ENCODE data around the gene TFAP2D. TPM values are rescaled to one million over a fixed set of nuclear protein-coding genes. Genes with fewer than 3 reads are reported as not detected.

Gene TFAP2D
- total RNA-seq, 1 donor from 2014 or later = not detected

DNA sequence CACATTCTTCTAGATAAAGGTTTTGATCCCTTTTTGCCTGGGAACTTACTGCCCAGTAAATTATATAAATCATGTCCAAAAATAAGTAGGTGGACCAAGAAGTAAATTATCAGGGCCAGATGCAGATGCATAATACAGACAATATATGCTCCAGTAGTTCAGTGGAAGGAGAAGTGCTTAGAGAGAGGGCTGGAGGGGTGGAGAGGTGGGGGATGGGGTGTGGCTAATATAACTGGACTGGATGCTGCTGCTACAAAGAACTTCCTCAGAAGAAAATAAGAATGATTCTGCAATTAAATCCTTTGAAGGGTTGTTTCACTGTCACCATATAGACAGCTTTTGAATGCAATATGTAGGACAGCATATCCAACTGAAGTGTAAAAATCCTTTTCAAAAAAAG is 14.8 kb upstream of the TFAP2D start:
- Histone ChIP-seq H4K20me1 (ENCODE audit: low read depth) (peaks cover 11% of the 10 kb centered on the region), H3K9me3 (ENCODE audit: low read depth) (no peaks in the 10 kb centered on the region), H3K4me3 (no peak overlapping the region), H3K9ac (no peak overlapping the region), H3F3A (ENCODE audit: low read depth) (no peaks in the 10 kb centered on the region), H3K27me3 (peaks cover 100% of the 10 kb centered on the region), H3K36me3 (no peaks in the 10 kb centered on the region), H2AFZ (replicated peaks) (no peak overlapping the region), H3K4me2 (no peak overlapping the region), H3K27ac (no peak overlapping the region), H3K4me1 (no peaks in the 10 kb centered on the region), H3K79me2 (ENCODE audit: low read depth) (no peaks in the 10 kb centered on the region)
- Mint-ChIP-seq H3K27ac (no peak overlapping the region), H3K4me3 (no peak overlapping the region), H3K36me3 (no peaks in the 10 kb centered on the region), H3K4me1 (no peaks in the 10 kb centered on the region), H3K9me3 (no peaks in the 10 kb centered on the region), H3K27me3 (ENCODE audit: insufficient read depth, low read depth) (peaks cover 21% of the 10 kb centered on the region)
- no peak for DNase-seq (ENCODE audit: low spot score)
- peak; percentile 12 for TF ChIP-seq EZH2phosphoT487 (IDR thresholded peaks at IDR 0.05)
- TF ChIP-seq EZH2 (IDR thresholded peaks at IDR 0.05) = no peak

DNA sequence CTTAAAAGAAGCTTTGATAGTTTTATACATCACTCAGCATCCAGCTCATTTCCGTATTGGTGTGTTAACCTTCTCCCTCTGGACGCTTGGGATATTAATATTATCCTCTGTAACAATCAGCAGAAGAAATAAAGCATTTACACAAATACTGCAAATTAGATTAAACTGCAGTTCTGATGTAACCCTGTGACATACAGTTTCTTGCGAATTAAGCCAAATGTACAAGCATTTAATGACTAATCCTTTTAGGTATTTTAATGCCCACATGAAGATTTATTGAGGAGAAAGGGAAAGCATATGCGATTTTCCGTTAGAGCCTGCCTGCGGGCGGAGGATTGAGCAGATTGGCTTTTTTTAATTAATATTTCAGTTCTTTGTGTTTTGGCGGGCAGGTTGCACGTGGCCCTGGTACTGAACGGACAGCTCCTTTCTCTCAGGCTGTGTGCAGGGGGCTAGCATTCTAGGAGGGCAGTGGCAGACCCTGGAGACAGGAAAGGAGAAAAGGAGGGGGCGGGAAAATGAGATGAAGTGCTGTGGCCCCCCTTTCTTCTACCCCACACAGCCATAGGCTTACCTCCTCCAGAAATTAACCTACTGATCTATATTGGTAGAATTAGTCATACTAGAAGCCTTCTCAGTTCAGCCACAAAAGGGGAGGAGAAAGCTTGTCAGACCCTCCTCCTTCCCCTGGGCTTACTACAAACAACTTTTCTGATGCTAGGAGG is 14.1 kb upstream of the TFAP2D start:
- TF ChIP-seq EZH2 (IDR thresholded peaks at IDR 0.05) = peak; percentile 51
- TF ChIP-seq EZH2phosphoT487 (IDR thresholded peaks at IDR 0.05) = peak; percentile 19
- no peak for TF ChIP-seq CTCF (IDR thresholded peaks at IDR 0.05)
- no peak overlapping the region for H3K27ac ChIP-seq

DNA sequence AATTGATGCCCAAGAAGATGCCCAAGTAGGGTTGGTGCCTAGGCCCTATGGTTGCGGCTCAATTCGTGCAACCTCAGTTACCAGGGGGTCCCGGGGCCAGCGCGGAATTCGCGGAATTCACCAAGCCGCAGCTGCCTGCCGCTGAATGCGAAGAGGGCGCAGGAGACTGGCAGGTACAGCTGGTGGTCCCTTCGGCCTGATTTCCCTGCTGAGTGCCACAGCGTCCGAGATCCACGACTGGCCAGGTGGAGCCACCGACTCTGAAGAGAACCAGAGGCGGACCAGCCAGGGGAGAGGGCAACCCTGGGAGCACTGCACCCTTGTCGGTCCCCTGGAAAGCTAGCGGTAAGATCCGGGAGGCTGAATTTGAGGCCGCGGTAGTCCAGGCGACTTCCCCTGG is 6.8 kb upstream of the TFAP2D start:
- Histone ChIP-seq H3K9me3 (ENCODE audit: low read depth) (no peaks in the 10 kb centered on the region), H3K4me3 (peak overlapping the region; percentile 31), H4K20me1 (ENCODE audit: low read depth) (peaks cover 59% of the 10 kb centered on the region), H3K79me2 (ENCODE audit: low read depth) (no peaks in the 10 kb centered on the region), H3K27me3 (peaks cover 100% of the 10 kb centered on the region), H2AFZ (replicated peaks) (no peak overlapping the region), H3K4me2 (peak overlapping the region; percentile 70), H3K4me1 (peaks cover 22% of the 10 kb centered on the region), H3K9ac (no peak overlapping the region), H3F3A (ENCODE audit: low read depth) (peaks cover 11% of the 10 kb centered on the region), H3K36me3 (no peaks in the 10 kb centered on the region), H3K27ac (no peak overlapping the region)
- Mint-ChIP-seq H3K36me3 (no peaks in the 10 kb centered on the region), H3K9me3 (peaks cover 3% of the 10 kb centered on the region), H3K4me3 (no peak overlapping the region), H3K4me1 (no peaks in the 10 kb centered on the region), H3K27me3 (ENCODE audit: insufficient read depth, low read depth) (peaks cover 84% of the 10 kb centered on the region), H3K27ac (no peak overlapping the region)
- DNase-seq (ENCODE audit: low spot score) = peak; percentile 72
- TF ChIP-seq CTCF (IDR thresholded peaks at IDR 0.05) = no peak
- TF ChIP-seq EZH2 (IDR thresholded peaks at IDR 0.05) = peak; percentile 76
- peak; percentile 60 for TF ChIP-seq EZH2phosphoT487 (IDR thresholded peaks at IDR 0.05)

More for the DNA sequence above, 14.1 kb upstream of the TFAP2D start:
- Histone ChIP-seq H3K4me3 (no peak overlapping the region), H3K4me2 (no peak overlapping the region), H3K9ac (no peak overlapping the region), H3K9me3 (ENCODE audit: low read depth) (no peaks in the 10 kb centered on the region), H3K4me1 (no peaks in the 10 kb centered on the region), H3K79me2 (ENCODE audit: low read depth) (no peaks in the 10 kb centered on the region), H4K20me1 (ENCODE audit: low read depth) (peaks cover 11% of the 10 kb centered on the region), H3K27me3 (peaks cover 100% of the 10 kb centered on the region), H3F3A (ENCODE audit: low read depth) (no peaks in the 10 kb centered on the region), H2AFZ (replicated peaks) (no peak overlapping the region), H3K36me3 (no peaks in the 10 kb centered on the region)
- H3K4me3 Mint-ChIP-seq = no peak overlapping the region
- peak; percentile 69 for DNase-seq (ENCODE audit: low spot score)
- H3K27ac Mint-ChIP-seq = no peak overlapping the region
- H3K9me3 Mint-ChIP-seq = no peaks in the 10 kb centered on the region
- H3K4me1 Mint-ChIP-seq = no peaks in the 10 kb centered on the region
- H3K36me3 Mint-ChIP-seq = no peaks in the 10 kb centered on the region
- H3K27me3 Mint-ChIP-seq (ENCODE audit: insufficient read depth, low read depth) = peaks cover 23% of the 10 kb centered on the region

- no peak overlapping the region for H3K4me3 Mint-ChIP-seq
- peaks cover 100% of the 10 kb centered on the region for H3K27me3 ChIP-seq
- peaks cover 17% of the 10 kb centered on the region for H3F3A ChIP-seq (ENCODE audit: low read depth)
Measured at GRCh38 chr6:50707191-50707590, 6.1 kb upstream of the TFAP2D start.

More at GRCh38 chr6:50707191-50707590, 6.1 kb upstream of the TFAP2D start:
- no peak overlapping the region for H3K27ac Mint-ChIP-seq
- TF ChIP-seq EZH2 (IDR thresholded peaks at IDR 0.05) = peak; percentile 35
- TF ChIP-seq EZH2phosphoT487 (IDR thresholded peaks at IDR 0.05) = no peak
- TF ChIP-seq CTCF (IDR thresholded peaks at IDR 0.05) = no peak
- peaks cover 5% of the 10 kb centered on the region for H3K9me3 Mint-ChIP-seq
- DNase-seq (ENCODE audit: low spot score) = no peak
- no peaks in the 10 kb centered on the region for H3K9me3 ChIP-seq (ENCODE audit: low read depth)
- H4K20me1 ChIP-seq (ENCODE audit: low read depth) = peaks cover 65% of the 10 kb centered on the region
- no peak overlapping the region for H3K27ac ChIP-seq
- H3K4me2 ChIP-seq = peak overlapping the region; percentile 70
- no peak overlapping the region for H2AFZ ChIP-seq (replicated peaks)
- no peak overlapping the region for H3K4me3 ChIP-seq
- no peaks in the 10 kb centered on the region for H3K36me3 Mint-ChIP-seq
- H3K4me1 Mint-ChIP-seq = no peaks in the 10 kb centered on the region
- H3K9ac ChIP-seq = no peak overlapping the region
- peaks cover 91% of the 10 kb centered on the region for H3K27me3 Mint-ChIP-seq (ENCODE audit: insufficient read depth, low read depth)
- H3K4me1 ChIP-seq = peaks cover 22% of the 10 kb centered on the region
- no peaks in the 10 kb centered on the region for H3K36me3 ChIP-seq
- no peaks in the 10 kb centered on the region for H3K79me2 ChIP-seq (ENCODE audit: low read depth)

All from neural progenitor cell (in vitro differentiated cells).